HepG2 (cell line): ENCODE measurements around the gene NYAP1. TPM values are rescaled to one million over a fixed set of nuclear protein-coding genes. Genes with fewer than 3 reads are reported as not detected.
A peak's percentile ranks its signal among the peaks of the same experiment; 100 is the strongest.

Experiments
- FOXA3 ChIP-seq: IDR thresholded peaks from 2 replicates; pipeline ENCODE4 v1.6.1; 2016; ENCODE audit warnings: missing genetic modification reagents, missing compliant biosample characterization
- HNRNPH1 ChIP-seq: fragments of 200-400 bp; formaldehyde crosslinking; optimal IDR thresholded peaks from 2 replicates; pipeline ENCODE3; 2017; ENCODE audit warnings: mild to moderate bottlenecking, low read depth, low read length
- MAX ChIP-seq: IDR thresholded peaks from 2 replicates; pipeline ENCODE4 v1.6.1; 2012; ENCODE audit warnings: inconsistent platforms
- PATZ1 ChIP-seq: sonication (generic); formaldehyde crosslinking; IDR thresholded peaks from 2 replicates; pipeline ENCODE4 v1.4.0; 2020; ENCODE audit warnings: missing genetic modification reagents
- POGK ChIP-seq: sonication (generic); formaldehyde crosslinking; conservative IDR thresholded peaks from 2 replicates; pipeline ENCODE4 v1.8.0; 2022; ENCODE audit warnings: mild to moderate bottlenecking, moderate library complexity, missing genetic modification reagents
- RXRA ChIP-seq: sonication (generic); formaldehyde crosslinking; IDR thresholded peaks from 2 replicates; pipeline ENCODE4 v1.5.1; 2020; ENCODE audit warnings: missing genetic modification reagents
- SALL1 ChIP-seq: sonication (generic); formaldehyde crosslinking; IDR thresholded peaks from 2 replicates; pipeline ENCODE4 v1.8.0; 2022; ENCODE audit warnings: mild to moderate bottlenecking, missing genetic modification reagents
- ZNF546 ChIP-seq: sonication (generic); formaldehyde crosslinking; conservative IDR thresholded peaks from 2 replicates; pipeline ENCODE4 v1.8.1; 2023; ENCODE audit warnings: mild to moderate bottlenecking, missing genetic modification reagents
- ZNF777 ChIP-seq: sonication (generic); formaldehyde crosslinking; IDR thresholded peaks from 2 replicates; pipeline ENCODE4 v1.4.0; 2020; ENCODE audit warnings: missing genetic modification reagents
- ZNF850 ChIP-seq: sonication (generic); formaldehyde crosslinking; conservative IDR thresholded peaks from 2 replicates; pipeline ENCODE4 v1.9.0; 2021; ENCODE audit warnings: mild to moderate bottlenecking, missing genetic modification reagents
- polyA plus RNA-seq, 8 experiments: library from polyadenylated mRNA; depleted of rRNA in 3 of 8; stranded (reverse) in 7 of 8; unstranded in 1 of 8; fragments of >200 nt; fragmentation: Illumina TruSeq in 4 of 8; extraction: Trizol in 4 of 8; gene quantifications; 2 replicates each; pipeline versions ENCODE4 v1.2.1 to v1.2.3, GENCODE V29; 2011 to 2016; ENCODE audit warnings: low read depth in 4 of 8, missing spikeins in 1 of 8, mixed read lengths in 1 of 8; ENCODE audit not compliant: insufficient read depth in 1 of 8
- total RNA-seq, 5 experiments: library from RNA; depleted of rRNA; stranded (reverse); fragments of >200 nt; fragmentation: Illumina TruSeq; extraction: Trizol; gene quantifications; 2 replicates each; pipeline ENCODE4 v1.2.3, GENCODE V29; 2016; ENCODE audit warnings: low read depth in 1 of 5
- TF ChIP-seq, protein P1 (sequence below): IDR thresholded peaks from 2 replicates; pipeline ENCODE4 v1.6.1; 2012; ENCODE audit warnings: low read length, improper control_type of control experiment
- TF ChIP-seq, protein P2 (sequence below): IDR thresholded peaks from 2 replicates; pipeline ENCODE4 v1.6.1; 2016; ENCODE audit warnings: mild to moderate bottlenecking
- TF ChIP-seq, protein P3 (sequence below): sonication (generic); formaldehyde crosslinking; IDR thresholded peaks from 2 replicates; pipeline ENCODE4 v1.9.0; 2022; ENCODE audit warnings: low read depth, missing genetic modification reagents

NYAP1 gene
- total and polyA plus RNA-seq, 2 of the 13 experiments (the other 11 are each of a cell fraction or from before 2014, with no cell fraction given), result 0.15 to 0.46 TPM

DNA sequence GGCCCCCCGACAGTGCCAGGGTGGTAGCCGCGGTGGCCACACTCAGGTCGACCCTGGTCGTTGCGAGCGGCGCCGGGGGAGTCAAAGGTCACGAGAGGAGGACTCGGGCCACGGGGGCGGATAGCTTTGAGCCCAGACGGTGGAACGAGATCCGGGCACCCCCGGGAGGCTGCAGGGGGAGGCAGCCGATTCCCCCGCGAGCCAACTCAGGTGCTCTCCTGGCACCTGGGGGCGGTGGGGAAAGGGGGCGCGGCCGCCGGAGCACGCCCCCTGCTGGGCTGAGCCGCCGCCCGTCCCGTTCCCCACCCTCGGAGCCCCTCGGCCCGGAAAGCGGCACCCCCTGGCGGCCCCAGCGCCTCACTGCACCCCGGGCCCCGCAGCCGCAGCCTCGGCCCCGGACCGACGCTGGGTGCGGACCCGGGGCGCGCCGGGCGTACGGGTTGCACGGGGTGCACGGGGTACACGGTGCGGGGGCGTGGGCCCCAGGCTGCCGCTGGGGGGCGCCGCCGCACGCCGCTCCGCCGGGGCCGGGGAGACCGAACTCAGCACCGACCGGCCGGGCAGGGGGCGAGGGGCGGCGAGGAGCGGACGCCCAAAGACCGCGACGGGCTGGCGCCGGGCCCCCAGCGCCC is 521 bp upstream of the NYAP1 start (continued):
- TF ChIP-seq MAX, result peak; percentile 18; the same call in 1 of the 2 replicates
- TF ChIP-seq HNRNPH1, result no peak
- TF ChIP-seq, protein P1, sequence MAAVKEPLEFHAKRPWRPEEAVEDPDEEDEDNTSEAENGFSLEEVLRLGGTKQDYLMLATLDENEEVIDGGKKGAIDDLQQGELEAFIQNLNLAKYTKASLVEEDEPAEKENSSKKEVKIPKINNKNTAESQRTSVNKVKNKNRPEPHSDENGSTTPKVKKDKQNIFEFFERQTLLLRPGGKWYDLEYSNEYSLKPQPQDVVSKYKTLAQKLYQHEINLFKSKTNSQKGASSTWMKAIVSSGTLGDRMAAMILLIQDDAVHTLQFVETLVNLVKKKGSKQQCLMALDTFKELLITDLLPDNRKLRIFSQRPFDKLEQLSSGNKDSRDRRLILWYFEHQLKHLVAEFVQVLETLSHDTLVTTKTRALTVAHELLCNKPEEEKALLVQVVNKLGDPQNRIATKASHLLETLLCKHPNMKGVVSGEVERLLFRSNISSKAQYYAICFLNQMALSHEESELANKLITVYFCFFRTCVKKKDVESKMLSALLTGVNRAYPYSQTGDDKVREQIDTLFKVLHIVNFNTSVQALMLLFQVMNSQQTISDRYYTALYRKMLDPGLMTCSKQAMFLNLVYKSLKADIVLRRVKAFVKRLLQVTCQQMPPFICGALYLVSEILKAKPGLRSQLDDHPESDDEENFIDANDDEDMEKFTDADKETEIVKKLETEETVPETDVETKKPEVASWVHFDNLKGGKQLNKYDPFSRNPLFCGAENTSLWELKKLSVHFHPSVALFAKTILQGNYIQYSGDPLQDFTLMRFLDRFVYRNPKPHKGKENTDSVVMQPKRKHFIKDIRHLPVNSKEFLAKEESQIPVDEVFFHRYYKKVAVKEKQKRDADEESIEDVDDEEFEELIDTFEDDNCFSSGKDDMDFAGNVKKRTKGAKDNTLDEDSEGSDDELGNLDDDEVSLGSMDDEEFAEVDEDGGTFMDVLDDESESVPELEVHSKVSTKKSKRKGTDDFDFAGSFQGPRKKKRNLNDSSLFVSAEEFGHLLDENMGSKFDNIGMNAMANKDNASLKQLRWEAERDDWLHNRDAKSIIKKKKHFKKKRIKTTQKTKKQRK, result no peak
- TF ChIP-seq, protein P2, sequence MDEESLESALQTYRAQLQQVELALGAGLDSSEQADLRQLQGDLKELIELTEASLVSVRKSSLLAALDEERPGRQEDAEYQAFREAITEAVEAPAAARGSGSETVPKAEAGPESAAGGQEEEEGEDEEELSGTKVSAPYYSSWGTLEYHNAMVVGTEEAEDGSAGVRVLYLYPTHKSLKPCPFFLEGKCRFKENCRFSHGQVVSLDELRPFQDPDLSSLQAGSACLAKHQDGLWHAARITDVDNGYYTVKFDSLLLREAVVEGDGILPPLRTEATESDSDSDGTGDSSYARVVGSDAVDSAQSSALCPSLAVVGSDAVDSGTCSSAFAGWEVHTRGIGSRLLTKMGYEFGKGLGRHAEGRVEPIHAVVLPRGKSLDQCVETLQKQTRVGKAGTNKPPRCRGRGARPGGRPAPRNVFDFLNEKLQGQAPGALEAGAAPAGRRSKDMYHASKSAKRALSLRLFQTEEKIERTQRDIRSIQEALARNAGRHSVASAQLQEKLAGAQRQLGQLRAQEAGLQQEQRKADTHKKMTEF, result 0 out of 2 replicates have a peak, but pooled peaks have one; percentile 26
- 0 out of 2 replicates have a peak, but pooled peaks have one; percentile 65 for TF ChIP-seq ZNF546 (CRISPR knock-in tag)
- 0 out of 2 replicates have a peak, but pooled peaks have one; percentile 20 for TF ChIP-seq FOXA3
- peak; percentile 80 for TF ChIP-seq ZNF777
- TF ChIP-seq SALL1 (CRISPR knock-in tag), result peak; percentile 58
- TF ChIP-seq PATZ1 (CRISPR knock-in tag), result peak; percentile 76; the same call in 1 of the 2 replicates
- TF ChIP-seq POGK, result peak; percentile 70
- TF ChIP-seq, protein P3, sequence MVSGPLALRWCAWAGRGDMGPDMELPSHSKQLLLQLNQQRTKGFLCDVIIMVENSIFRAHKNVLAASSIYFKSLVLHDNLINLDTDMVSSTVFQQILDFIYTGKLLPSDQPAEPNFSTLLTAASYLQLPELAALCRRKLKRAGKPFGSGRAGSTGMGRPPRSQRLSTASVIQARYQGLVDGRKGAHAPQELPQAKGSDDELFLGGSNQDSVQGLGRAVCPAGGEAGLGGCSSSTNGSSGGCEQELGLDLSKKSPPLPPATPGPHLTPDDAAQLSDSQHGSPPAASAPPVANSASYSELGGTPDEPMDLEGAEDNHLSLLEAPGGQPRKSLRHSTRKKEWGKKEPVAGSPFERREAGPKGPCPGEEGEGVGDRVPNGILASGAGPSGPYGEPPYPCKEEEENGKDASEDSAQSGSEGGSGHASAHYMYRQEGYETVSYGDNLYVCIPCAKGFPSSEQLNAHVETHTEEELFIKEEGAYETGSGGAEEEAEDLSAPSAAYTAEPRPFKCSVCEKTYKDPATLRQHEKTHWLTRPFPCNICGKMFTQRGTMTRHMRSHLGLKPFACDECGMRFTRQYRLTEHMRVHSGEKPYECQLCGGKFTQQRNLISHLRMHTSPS (CRISPR knock-in tag), result 0 out of 2 replicates have a peak, but pooled peaks have one; percentile 14
- peak; percentile 24; the same call in 1 of the 2 replicates for TF ChIP-seq RXRA (CRISPR knock-in tag)
- no peak for TF ChIP-seq ZNF850
